Thyroid gland (tissue), 4 donors: ENCODE data around the gene MRPS11.

Source experiments
- POLR2A ChIP-seq, 2 donors: fragments of 450-650 bp; IDR thresholded peaks; one replicate each; pipeline ENCODE4 v1.6.1; 2017; ENCODE audit warnings: antibody characterized with exemption in 2 of 2, mild to moderate bottlenecking in 2 of 2, moderate library complexity in 1 of 2
- TF ChIP-seq, protein P1 (sequence below), 6 experiments: fragments of 200-600 bp in 3 of 6; fragments of 450-650 bp in 3 of 6; sonication (generic) in 3 of 6; IDR thresholded peaks; one replicate each; pipeline ENCODE4 v1.5.1; 2016 to 2019; ENCODE audit warnings: antibody characterized with exemption in 6 of 6, mild to moderate bottlenecking in 2 of 6, inconsistent platforms in 1 of 6, moderate library complexity in 1 of 6

DNA sequence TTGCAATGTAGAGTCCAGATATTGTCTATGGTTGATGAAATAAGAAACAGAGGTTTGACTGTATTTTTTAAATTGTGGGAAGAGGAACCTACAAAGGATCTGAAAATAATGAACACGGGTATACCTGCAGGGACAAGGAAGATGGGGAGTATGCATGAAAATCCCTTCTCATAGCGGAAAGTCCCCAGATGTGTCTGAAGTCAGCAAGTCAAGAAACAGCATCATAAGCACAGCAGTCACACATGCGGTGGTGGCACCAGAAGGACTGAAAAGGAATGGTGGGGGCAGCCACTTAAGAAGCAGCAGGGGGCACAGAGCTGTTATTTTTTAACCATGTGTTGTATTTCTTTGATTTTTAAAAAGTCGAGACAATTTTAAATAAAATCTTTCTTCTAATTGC is 4.7 kb downstream of the MRPS11 start:
- TF ChIP-seq, protein P1, sequence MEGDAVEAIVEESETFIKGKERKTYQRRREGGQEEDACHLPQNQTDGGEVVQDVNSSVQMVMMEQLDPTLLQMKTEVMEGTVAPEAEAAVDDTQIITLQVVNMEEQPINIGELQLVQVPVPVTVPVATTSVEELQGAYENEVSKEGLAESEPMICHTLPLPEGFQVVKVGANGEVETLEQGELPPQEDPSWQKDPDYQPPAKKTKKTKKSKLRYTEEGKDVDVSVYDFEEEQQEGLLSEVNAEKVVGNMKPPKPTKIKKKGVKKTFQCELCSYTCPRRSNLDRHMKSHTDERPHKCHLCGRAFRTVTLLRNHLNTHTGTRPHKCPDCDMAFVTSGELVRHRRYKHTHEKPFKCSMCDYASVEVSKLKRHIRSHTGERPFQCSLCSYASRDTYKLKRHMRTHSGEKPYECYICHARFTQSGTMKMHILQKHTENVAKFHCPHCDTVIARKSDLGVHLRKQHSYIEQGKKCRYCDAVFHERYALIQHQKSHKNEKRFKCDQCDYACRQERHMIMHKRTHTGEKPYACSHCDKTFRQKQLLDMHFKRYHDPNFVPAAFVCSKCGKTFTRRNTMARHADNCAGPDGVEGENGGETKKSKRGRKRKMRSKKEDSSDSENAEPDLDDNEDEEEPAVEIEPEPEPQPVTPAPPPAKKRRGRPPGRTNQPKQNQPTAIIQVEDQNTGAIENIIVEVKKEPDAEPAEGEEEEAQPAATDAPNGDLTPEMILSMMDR (IDR thresholded peaks at IDR 0.05), result no peak
- no peak for TF ChIP-seq POLR2A (IDR thresholded peaks at IDR 0.05)
